Measurements from ENCODE around the gene RASGEF1B. TPM values are rescaled to one million over a fixed set of nuclear protein-coding genes. Genes with fewer than 3 reads are reported as not detected.

Gene RASGEF1B
- total and polyA plus RNA-seq, 4 donors, result 8.9 to 57.4 (median 32.1) TPM

DNA sequence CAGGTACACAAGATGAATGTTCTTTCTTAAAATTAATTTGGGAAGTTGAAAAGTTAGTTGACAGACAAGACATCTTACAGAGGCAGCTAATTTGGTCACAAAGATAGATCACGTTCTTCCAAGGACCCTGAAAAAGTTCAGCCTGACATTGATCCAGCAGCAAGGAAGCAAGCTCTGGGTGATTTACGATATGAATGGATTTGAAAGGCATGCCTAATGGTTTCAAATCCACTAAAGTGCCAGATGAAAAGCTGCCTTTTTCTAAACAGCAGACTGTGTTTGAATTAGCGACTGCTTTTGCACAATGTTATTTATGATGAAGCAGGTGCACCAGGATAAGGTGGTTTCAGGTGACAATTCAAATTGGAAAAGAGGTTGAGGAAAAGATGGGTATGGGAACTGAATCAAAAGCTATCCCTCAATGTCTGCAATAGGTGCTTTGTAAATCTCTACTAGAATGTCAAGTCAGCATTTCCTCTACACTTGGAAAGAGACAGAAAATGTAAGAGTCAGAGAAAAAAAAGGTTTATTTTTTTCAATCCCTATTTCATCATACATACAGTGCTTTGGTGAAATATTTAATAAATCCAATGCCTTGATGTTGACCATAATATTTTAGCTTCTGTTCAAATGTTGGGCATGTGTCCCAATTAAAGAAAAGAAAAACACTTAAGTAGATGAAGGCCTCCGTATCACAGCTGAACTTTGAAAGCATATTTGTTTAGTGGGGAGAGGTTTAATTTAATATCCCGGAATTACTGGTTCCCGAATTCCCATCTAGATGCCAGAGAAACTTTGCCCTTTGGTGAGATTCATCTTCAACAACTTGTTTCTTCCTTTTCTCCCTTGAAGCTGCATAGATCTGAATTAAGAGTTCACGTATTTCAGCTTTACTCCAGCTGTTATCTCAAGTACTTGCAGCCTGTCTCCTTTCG lies 6.0 kb downstream of the RASGEF1B start:
- H3K9me3 ChIP-seq (ENCODE audit: control insufficient read depth in 4 of 4, low read length in 3 of 4), result no peaks in the 10 kb centered on the region
- no peaks in the 10 kb centered on the region for H3K27me3 ChIP-seq (ENCODE audit: control insufficient read depth in 4 of 4, insufficient read depth in 4 of 4, low read length in 3 of 4)
- DNase-seq (ENCODE audit: low spot score), result no peak
- H3K4me3 ChIP-seq (ENCODE audit: low read depth in 1 of 3, low read length in 3 of 3), result peak overlapping the region in 2 of 3 donors; percentile 9 to 42
- peak overlapping the region; percentile 21 to 42 for H3K27ac ChIP-seq (ENCODE audit: low read depth in 1 of 2, low read length in 2 of 2)
- peaks cover 3 to 62% (median 55%) of the 10 kb centered on the region in 4 donors for H3K4me1 ChIP-seq (ENCODE audit: control insufficient read depth in 4 of 4, insufficient read depth in 4 of 4, low read length in 3 of 4)
- no peaks in the 10 kb centered on the region for H3K36me3 ChIP-seq (ENCODE audit: control insufficient read depth in 4 of 4, insufficient read depth in 3 of 4, low read depth in 1 of 4, low read length in 3 of 4)
- WGBS, result 20% methylated on average over 8 of the region's 8 CpGs
- TF ChIP-seq, protein P1, sequence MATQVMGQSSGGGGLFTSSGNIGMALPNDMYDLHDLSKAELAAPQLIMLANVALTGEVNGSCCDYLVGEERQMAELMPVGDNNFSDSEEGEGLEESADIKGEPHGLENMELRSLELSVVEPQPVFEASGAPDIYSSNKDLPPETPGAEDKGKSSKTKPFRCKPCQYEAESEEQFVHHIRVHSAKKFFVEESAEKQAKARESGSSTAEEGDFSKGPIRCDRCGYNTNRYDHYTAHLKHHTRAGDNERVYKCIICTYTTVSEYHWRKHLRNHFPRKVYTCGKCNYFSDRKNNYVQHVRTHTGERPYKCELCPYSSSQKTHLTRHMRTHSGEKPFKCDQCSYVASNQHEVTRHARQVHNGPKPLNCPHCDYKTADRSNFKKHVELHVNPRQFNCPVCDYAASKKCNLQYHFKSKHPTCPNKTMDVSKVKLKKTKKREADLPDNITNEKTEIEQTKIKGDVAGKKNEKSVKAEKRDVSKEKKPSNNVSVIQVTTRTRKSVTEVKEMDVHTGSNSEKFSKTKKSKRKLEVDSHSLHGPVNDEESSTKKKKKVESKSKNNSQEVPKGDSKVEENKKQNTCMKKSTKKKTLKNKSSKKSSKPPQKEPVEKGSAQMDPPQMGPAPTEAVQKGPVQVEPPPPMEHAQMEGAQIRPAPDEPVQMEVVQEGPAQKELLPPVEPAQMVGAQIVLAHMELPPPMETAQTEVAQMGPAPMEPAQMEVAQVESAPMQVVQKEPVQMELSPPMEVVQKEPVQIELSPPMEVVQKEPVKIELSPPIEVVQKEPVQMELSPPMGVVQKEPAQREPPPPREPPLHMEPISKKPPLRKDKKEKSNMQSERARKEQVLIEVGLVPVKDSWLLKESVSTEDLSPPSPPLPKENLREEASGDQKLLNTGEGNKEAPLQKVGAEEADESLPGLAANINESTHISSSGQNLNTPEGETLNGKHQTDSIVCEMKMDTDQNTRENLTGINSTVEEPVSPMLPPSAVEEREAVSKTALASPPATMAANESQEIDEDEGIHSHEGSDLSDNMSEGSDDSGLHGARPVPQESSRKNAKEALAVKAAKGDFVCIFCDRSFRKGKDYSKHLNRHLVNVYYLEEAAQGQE (IDR thresholded peaks at IDR 0.05), result no peak
- TF ChIP-seq RXRA (IDR thresholded peaks at IDR 0.05), result peak in 1 of 2 donors; percentile 50
- TF ChIP-seq SP1 (IDR thresholded peaks at IDR 0.05), result peak; percentile 27
- peak; percentile 55 to 75 for TF ChIP-seq HNF4A (conservative IDR thresholded peaks at IDR 0.05)
- peak in 1 of 2 donors; percentile 52 for TF ChIP-seq JUND (IDR thresholded peaks at IDR 0.05)
- no peak for TF ChIP-seq NR2F2 (IDR thresholded peaks at IDR 0.05)
- TF ChIP-seq RAD21 (IDR thresholded peaks at IDR 0.05), result peak in 1 of 2 donors; percentile 15
- H3K9ac ChIP-seq (ENCODE audit: low read depth in 1 of 2, low read length in 2 of 2), result peak overlapping the region in 1 of 2 donors; percentile 46

DNA sequence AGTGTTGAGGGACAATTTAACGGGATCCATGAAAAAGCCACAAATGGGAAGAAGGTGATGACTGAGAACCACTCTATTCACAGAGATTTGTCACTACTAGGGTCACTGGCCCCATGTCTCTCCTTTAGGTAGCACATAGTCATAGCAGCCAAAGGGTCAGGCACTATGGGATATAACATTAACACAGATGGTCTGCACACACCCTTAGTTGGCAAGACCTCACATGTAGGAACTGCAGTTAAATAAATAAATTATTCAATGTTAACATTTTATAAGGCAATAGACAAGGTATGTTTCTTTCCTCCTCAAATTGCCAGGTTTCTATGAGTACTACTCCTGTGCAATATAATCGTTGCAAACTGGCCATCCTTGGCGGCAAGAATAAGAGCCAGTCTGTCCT lies 10.9 kb downstream of the RASGEF1B start:
- no peak overlapping the region for H3K27ac ChIP-seq (ENCODE audit: low read depth in 1 of 2, low read length in 2 of 2)
- WGBS, result 83% methylated on average over 3 of the region's 3 CpGs
- H3K4me1 ChIP-seq (ENCODE audit: control insufficient read depth in 4 of 4, insufficient read depth in 4 of 4, low read length in 3 of 4), result peaks cover 3 to 44% (median 37%) of the 10 kb centered on the region in 4 donors
- no peak for DNase-seq (ENCODE audit: low spot score)
- H3K4me3 ChIP-seq (ENCODE audit: low read depth in 1 of 3, low read length in 3 of 3), result no peak overlapping the region
- no peak overlapping the region for H3K9ac ChIP-seq (ENCODE audit: low read depth in 1 of 2, low read length in 2 of 2)
- no peaks in the 10 kb centered on the region for H3K9me3 ChIP-seq (ENCODE audit: control insufficient read depth in 4 of 4, low read length in 3 of 4)
- TF ChIP-seq GABPA (IDR thresholded peaks at IDR 0.05 in 1 of 2, conservative IDR thresholded peaks at IDR 0.05 in 1 of 2), result no peak
- TF ChIP-seq, protein P2, sequence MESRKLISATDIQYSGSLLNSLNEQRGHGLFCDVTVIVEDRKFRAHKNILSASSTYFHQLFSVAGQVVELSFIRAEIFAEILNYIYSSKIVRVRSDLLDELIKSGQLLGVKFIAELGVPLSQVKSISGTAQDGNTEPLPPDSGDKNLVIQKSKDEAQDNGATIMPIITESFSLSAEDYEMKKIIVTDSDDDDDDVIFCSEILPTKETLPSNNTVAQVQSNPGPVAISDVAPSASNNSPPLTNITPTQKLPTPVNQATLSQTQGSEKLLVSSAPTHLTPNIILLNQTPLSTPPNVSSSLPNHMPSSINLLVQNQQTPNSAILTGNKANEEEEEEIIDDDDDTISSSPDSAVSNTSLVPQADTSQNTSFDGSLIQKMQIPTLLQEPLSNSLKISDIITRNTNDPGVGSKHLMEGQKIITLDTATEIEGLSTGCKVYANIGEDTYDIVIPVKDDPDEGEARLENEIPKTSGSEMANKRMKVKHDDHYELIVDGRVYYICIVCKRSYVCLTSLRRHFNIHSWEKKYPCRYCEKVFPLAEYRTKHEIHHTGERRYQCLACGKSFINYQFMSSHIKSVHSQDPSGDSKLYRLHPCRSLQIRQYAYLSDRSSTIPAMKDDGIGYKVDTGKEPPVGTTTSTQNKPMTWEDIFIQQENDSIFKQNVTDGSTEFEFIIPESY (IDR thresholded peaks at IDR 0.05), result no peak
- TF ChIP-seq NR2F2 (IDR thresholded peaks at IDR 0.05), result no peak
- TF ChIP-seq HNF4G (IDR thresholded peaks at IDR 0.05), result no peak
- TF ChIP-seq, protein P1 (IDR thresholded peaks at IDR 0.05), result no peak
- no peak for TF ChIP-seq RAD21 (IDR thresholded peaks at IDR 0.05)
- TF ChIP-seq FOXA1 (IDR thresholded peaks at IDR 0.05), result no peak
- TF ChIP-seq EGR1 (IDR thresholded peaks at IDR 0.05; ENCODE audit: low read depth in 2 of 2), result no peak
- TF ChIP-seq RXRA (IDR thresholded peaks at IDR 0.05), result no peak
- no peak for TF ChIP-seq FOXA2 (IDR thresholded peaks at IDR 0.05)
- TF ChIP-seq, protein P3, sequence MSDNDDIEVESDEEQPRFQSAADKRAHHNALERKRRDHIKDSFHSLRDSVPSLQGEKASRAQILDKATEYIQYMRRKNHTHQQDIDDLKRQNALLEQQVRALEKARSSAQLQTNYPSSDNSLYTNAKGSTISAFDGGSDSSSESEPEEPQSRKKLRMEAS (IDR thresholded peaks at IDR 0.05), result no peak
- peaks cover 5 to 36% (median 30%) of the 10 kb centered on the region in 4 donors for H3K36me3 ChIP-seq (ENCODE audit: control insufficient read depth in 4 of 4, insufficient read depth in 3 of 4, low read depth in 1 of 4, low read length in 3 of 4)
- H3K27me3 ChIP-seq (ENCODE audit: control insufficient read depth in 4 of 4, insufficient read depth in 4 of 4, low read length in 3 of 4), result no peaks in the 10 kb centered on the region

Data from liver (tissue), 9 donors.